ENCODE measurements around the gene NEUROD4.

The NEUROD4 gene

DNA sequence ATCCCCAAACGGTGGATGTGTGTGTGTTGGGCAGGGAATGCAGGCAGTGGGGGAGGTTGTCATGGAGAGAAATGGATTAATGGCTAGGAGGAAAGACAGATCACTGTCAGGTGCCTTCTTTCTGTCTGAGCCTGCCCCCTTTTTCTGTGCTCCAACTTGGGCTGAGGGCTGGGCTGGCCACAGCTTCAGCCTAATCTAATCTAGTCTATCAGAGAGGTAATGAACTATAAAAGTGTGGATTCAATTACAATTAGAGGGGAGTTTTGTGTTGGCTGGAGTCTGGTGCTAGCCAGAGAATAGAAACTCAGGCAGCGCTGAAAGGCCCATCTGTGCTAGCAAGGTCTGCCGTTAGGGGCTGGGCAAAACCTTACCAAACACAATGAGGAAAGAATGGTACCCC, 41.2 kb downstream of the NEUROD4 start:
- DNase-seq, result no peak

DNA sequence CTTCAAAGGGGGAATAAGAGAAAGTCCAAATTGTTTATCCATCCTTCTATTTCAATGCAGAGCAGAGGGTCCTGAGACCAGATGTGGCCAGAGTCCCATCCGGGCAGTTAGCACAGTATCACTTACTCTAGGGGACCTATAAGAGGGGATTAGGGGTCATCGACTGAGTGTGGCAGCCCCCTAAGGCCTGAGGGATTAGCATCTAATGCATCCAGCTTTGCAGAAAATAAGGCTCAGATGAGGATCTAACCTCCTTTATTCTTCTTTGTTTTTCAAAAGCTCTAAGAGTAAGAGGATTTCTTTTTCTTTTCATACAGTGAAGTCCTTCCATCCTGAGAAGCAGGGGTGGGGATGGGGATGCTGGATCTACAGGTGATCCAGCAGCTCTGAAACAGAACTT, 43.5 kb downstream of the NEUROD4 start:
- DNase-seq, result no peak

DNA sequence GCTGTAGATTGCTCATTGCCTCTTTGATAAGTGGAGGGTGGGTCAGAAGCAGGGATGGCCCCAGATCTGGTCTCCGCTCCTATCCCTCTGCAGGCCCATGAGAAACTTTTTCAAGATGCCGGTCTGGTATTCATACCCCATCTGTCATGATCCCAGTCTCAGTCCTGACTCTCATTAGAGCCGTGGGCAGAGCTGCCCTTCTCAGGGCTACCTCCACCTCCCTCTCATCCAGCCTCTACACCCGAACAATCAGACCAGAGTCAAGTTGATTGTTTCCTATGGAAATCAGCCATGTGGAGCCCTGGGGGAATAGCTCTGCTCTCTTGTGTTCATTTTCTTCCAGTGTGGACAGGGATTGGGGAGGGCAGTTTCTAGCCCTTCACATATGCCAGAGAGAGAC, 45.8 kb downstream of the NEUROD4 start:
- no peak for DNase-seq

DNA sequence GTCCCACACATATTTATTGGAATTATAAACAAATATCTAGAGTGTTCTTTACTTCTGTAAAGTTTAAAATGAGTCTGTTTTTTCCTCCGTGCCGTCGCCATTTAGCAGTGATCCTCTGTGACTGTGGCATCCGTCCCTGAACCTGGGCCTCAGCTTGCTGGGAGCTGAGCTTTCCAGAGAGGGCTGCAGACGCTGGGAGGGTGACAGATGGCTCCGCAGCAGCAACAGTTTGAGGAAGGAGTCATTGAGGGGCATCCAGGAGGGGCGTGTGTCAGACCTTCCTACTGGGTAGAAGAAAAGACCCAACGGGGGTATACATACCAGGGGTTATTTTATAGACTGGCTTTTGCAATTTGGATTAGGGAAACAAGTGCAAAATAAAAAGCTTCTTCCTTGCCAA, 47.9 kb downstream of the NEUROD4 start:
- DNase-seq, result no peak

DNA sequence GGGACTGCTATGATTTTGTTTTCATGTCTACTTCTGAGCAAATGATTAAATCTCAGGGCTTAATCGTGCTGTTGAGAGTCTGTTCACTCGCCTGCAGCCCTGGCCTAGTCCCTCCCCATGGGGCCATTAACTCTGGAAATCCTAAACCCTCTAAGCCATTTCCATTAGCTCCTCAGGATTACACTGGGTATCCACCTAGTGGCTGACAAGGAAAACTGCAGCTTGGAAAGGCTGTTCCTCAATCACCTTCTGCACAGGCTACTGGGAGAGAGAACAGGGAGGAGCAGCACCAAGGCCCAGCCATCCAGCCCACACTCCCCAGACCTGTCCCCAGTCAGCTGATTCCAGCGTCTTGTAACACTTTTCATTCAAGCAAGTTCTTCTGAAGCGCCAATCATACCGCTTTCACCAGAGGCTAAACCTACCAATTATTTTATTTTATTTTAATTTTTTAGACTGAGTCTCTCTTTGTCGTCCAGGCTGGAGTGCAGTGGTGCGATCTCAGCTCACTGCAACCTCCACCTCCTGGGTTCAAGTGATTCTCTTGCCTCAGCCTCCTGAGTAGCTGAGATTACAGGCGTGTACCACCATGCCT, 48.7 kb downstream of the NEUROD4 start:
- DNase-seq, result peak; percentile 74

DNA sequence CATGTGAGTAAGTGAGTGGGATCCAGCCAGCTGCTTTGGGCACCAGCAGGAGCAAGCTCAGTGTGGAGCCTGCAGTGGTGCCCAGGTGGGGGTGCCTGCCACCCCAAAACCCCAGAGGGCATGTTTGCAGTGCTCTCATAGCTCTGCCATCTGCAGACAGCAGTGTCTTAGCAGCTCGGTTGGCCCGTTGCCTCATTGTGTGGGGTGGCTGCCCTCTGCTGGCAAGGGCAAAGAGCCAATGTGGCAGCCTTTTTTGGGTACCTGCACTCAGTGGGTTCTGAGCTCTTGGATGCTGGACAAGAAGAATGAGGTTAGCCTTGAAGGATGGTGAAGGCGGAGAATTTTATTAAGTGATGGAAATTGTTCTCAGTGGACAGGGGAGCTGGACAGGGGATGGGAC, 52.3 kb downstream of the NEUROD4 start:
- peak; percentile 44 for DNase-seq

DNA sequence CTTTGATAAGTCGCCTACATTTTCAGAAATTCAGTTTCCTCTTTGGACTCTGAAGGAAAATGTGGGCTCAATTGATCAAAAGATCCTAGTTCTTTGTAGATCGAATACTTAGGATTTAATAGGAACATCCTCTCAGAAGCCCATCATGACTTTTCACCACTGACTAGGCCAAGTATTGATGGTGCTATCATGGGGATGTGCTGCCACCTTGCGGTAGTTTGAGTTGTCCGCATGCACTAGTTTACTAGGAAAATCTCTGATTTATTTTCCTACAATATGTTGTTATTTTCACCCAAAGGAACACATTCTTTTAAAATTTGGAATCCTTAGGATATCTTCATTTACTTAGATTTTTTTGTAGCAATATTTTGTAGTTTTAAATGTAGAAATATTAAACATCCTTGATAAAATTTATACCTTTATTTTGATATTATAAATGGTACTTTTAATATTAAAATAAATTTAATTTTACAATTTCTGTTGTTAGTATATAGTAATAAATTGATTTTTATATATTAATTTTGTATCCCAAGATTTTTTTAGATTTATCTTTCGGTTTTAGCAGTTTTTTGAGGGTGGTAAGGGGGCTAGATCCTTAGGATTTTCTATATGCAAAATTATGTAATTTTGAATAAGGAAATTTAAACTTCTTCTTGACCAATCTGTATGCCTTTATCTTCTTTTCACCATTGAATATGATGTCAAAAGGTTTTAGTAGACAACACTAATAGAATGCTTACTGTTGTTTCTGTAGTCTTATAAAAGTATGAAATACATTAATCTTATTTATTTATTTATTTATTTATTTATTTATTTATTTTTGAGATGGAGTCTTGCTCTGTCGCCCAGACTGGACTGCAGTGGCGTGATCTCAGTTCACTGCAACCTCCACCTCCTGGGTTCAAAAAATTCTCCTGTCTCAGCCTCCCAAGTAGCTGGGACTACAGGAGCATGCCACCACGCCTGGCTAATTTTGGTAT, 53.6 kb downstream of the NEUROD4 start:
- DNase-seq, result peak; percentile 66

DNA sequence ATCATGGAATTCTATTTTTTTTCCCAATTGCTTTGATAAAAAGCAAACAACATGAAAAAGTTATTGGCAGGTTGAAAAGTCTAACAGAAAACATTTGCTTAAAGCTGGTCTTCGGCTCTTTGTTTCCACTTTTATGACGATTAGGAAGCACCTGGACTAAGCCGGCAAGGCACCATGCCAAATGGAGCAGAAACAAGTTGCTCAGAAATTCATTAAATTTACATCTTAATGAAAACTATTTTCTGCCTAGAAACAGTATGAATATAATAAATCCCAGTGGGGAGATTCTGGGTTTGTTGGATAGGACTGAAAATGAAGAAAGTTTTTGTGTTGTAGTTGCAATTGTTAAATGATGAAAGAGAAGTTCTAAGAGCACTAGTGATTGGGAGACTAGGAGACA, 55.0 kb downstream of the NEUROD4 start:
- DNase-seq, result no peak
